ENCODE data around the gene SNAP25.
A peak's percentile ranks its signal among the peaks of the same experiment; 100 is the strongest.

SNAP25 gene

DNA sequence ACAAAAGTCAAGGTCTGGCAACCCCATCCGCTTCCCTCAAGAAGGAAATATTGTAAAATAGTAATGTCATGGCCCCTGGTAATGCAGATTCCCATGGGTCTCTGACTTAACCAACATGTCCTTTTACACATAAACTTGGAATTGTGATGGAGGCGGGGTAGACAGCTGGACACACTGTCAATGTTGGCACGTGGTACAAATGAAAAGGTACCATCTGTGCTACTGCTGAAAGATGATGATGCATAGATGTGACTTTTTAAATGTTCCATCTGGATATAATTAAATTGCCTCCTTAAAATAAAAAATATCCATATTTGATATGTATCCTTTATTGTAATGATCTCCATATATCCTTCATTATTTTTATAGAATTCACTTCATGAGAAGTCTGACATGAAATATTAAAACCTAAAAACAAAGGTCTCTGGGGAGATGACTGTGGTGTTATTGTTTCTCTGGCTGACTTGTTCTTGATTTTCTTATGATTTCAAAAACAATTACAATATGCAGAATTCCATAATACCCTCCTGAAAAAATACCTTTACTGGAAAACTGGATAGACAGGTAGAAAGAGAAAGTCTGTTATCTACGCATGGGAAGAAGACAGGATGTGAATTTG lies 110.9 kb downstream of the SNAP25 start:
- Histone ChIP-seq H3K36me3 (ENCODE audit: insufficient read depth) (no peaks in the 10 kb centered on the region), H3K9ac (no peak overlapping the region), H3K4me3 (IDR thresholded peaks at IDR 0.05; ENCODE audit: insufficient read depth, low read depth, low read length) (no peak overlapping the region), H3K27me3 (ENCODE audit: insufficient read depth, low read depth) (no peaks in the 10 kb centered on the region), H3K4me1 (ENCODE audit: low read depth, poor library complexity, severe bottlenecking) (peaks cover 8% of the 10 kb centered on the region), H4K20me1 (ENCODE audit: insufficient read depth) (no peaks in the 10 kb centered on the region), H3K27ac (no peak overlapping the region), H2AFZ (ENCODE audit: low read depth) (peak overlapping the region; percentile 99; the same call in 1 of the 2 replicates), H3K4me2 (no peak overlapping the region), H3K79me2 (ENCODE audit: insufficient read depth, low read depth) (no peaks in the 10 kb centered on the region)
- TF ChIP-seq, protein P1, sequence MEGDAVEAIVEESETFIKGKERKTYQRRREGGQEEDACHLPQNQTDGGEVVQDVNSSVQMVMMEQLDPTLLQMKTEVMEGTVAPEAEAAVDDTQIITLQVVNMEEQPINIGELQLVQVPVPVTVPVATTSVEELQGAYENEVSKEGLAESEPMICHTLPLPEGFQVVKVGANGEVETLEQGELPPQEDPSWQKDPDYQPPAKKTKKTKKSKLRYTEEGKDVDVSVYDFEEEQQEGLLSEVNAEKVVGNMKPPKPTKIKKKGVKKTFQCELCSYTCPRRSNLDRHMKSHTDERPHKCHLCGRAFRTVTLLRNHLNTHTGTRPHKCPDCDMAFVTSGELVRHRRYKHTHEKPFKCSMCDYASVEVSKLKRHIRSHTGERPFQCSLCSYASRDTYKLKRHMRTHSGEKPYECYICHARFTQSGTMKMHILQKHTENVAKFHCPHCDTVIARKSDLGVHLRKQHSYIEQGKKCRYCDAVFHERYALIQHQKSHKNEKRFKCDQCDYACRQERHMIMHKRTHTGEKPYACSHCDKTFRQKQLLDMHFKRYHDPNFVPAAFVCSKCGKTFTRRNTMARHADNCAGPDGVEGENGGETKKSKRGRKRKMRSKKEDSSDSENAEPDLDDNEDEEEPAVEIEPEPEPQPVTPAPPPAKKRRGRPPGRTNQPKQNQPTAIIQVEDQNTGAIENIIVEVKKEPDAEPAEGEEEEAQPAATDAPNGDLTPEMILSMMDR (conservative IDR thresholded peaks at IDR 0.05; ENCODE audit: low read depth, low read length), result no peak

DNA sequence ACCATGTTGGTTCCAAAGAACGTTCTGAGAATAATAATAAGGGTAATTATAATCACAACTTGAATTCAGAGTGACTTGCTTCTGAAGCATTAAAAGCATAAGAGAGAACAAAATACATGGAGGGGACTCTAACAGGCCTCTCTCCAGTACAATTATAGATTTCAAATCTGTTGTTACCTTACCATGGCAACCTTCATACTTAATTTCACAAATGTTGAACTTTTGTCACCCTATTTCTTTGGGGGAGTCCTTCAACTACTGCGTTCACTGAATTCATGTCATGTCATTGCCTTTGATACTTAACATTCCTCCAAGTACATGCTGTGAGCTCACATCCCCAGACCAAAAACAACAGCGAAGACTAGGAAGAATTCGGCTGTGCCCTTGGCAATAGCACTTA lies 111.4 kb downstream of the SNAP25 start:
- Histone ChIP-seq H3K27ac (no peak overlapping the region), H3K9ac (no peak overlapping the region)

DNA sequence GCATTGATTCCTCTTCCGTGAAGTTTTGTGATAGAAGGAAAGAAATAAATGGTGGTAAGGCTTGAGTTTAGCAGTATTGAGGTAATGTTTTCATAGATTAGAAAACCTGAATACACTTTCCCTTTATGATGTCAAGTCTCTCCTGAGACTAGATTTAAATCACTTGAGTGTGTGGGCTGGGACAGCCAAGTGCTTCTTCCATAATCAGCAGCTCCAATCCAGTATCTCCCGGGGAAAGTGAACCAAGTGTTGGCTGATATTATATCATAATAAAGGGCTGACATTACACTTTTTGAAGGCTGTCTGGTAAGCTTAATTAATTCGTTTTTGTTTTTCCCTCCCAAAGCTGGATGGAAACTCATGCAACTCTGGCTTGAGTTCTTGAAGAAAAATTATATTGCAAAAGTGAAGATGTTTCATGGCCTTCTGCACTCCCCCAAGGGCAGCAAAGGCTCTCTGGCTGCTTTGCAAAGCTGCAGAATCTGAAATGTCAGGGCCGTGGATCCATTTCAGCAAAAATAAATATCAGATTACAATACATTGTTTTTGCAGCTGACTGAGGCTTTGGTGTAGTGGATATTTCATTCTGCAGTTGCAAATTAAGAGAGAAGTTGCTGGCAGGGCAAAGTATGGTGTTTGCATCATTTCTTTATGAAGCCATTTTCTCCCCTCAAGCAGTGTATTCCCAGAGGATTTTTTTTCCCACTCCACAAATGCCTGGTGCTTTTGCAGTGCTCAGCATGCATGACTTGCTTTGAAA lies 114.2 kb downstream of the SNAP25 start:
- no peaks in the 10 kb centered on the region for H4K20me1 ChIP-seq (ENCODE audit: insufficient read depth)
- H3K4me2 ChIP-seq, result no peak overlapping the region
- peaks cover 8% of the 10 kb centered on the region for H3K4me1 ChIP-seq (ENCODE audit: low read depth, poor library complexity, severe bottlenecking)
- TF ChIP-seq, protein P1 (conservative IDR thresholded peaks at IDR 0.05; ENCODE audit: low read depth, low read length), result no peak
- no peaks in the 10 kb centered on the region for H3K36me3 ChIP-seq (ENCODE audit: insufficient read depth)
- no peak overlapping the region for H3K27ac ChIP-seq
- H2AFZ ChIP-seq (ENCODE audit: low read depth), result no peak overlapping the region
- H3K27me3 ChIP-seq (ENCODE audit: insufficient read depth, low read depth), result no peaks in the 10 kb centered on the region
- H3K9ac ChIP-seq, result no peak overlapping the region
- no peaks in the 10 kb centered on the region for H3K79me2 ChIP-seq (ENCODE audit: insufficient read depth, low read depth)
- no peak overlapping the region for H3K4me3 ChIP-seq (IDR thresholded peaks at IDR 0.05; ENCODE audit: insufficient read depth, low read depth, low read length)

More for the DNA sequence above, 111.4 kb downstream of the SNAP25 start:
- Histone ChIP-seq H3K4me1 (ENCODE audit: low read depth, poor library complexity, severe bottlenecking) (peaks cover 8% of the 10 kb centered on the region), H3K36me3 (ENCODE audit: insufficient read depth) (no peaks in the 10 kb centered on the region), H4K20me1 (ENCODE audit: insufficient read depth) (no peaks in the 10 kb centered on the region), H2AFZ (ENCODE audit: low read depth) (no peak overlapping the region), H3K4me2 (no peak overlapping the region), H3K27me3 (ENCODE audit: insufficient read depth, low read depth) (no peaks in the 10 kb centered on the region), H3K4me3 (IDR thresholded peaks at IDR 0.05; ENCODE audit: insufficient read depth, low read depth, low read length) (no peak overlapping the region), H3K79me2 (ENCODE audit: insufficient read depth, low read depth) (no peaks in the 10 kb centered on the region)
- TF ChIP-seq, protein P1 (conservative IDR thresholded peaks at IDR 0.05; ENCODE audit: low read depth, low read length), result no peak

DNA sequence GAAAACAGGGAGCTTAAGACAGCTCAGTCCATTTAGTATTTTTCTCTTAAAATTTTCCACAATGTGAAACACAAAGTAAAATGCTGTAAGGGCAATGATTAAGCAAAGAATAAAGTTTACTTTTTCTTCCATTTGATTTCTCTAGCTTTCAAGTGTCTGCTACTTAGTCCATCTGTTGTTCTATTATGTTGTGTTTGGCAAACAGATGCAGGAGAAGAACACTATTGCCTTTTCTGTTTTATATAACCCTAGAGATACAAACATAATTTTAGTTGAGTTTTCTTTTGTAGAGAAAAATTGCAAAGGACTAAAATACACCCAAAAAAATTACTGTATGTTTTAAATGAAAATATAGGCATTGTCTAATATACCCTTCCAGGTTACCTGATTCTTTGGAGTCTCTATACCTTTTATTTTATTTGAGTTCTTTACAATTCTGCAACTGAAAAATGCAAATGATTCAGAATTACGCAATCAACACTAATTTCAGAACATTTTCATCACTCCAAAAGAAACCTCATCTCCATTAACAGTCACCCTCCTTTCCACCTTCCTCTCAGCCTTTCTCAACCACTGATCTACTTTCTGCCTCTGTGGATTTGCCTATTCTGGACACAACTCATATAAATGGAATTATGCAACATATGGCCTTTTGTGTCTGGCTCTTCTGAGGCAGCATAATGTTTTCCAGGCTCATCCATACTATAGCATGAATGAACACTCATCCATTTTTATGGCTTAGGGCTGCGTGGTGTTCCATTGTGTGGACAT lies 118.5 kb downstream of the SNAP25 start:
- Histone ChIP-seq H2AFZ (ENCODE audit: low read depth) (no peak overlapping the region), H3K27ac (no peak overlapping the region)

More for the DNA sequence above, 118.5 kb downstream of the SNAP25 start:
- TF ChIP-seq, protein P1 (conservative IDR thresholded peaks at IDR 0.05; ENCODE audit: low read depth, low read length), result no peak
- Histone ChIP-seq H4K20me1 (ENCODE audit: insufficient read depth) (no peaks in the 10 kb centered on the region), H3K79me2 (ENCODE audit: insufficient read depth, low read depth) (no peaks in the 10 kb centered on the region), H3K27me3 (ENCODE audit: insufficient read depth, low read depth) (no peaks in the 10 kb centered on the region), H3K4me1 (ENCODE audit: low read depth, poor library complexity, severe bottlenecking) (peaks cover 3% of the 10 kb centered on the region), H3K4me3 (IDR thresholded peaks at IDR 0.05; ENCODE audit: insufficient read depth, low read depth, low read length) (no peak overlapping the region), H3K9ac (no peak overlapping the region), H3K36me3 (ENCODE audit: insufficient read depth) (no peaks in the 10 kb centered on the region), H3K4me2 (no peak overlapping the region)

All from KMS-11 (cell line).